ENCODE results near the gene ACTN1.

Gene ACTN1

GRCh38 chr14:68970038-68970612, 9.0 kb downstream of the ACTN1 start:
- DNase-seq (ENCODE audit: low read depth in 3 of 3) = no peak

- DNase-seq (ENCODE audit: low read depth in 3 of 3) = no peak
These were observed 9.6 kb downstream of the ACTN1 start for GRCh38 chr14:68969278-68970033.

- DNase-seq (ENCODE audit: low read depth in 3 of 3) = no peak
These were observed 10.4 kb downstream of the ACTN1 start for GRCh38 chr14:68968721-68969120.

GRCh38 chr14:68968051-68968450, 11.1 kb downstream of the ACTN1 start:
- DNase-seq (ENCODE audit: low read depth in 3 of 3) = no peak

- DNase-seq (ENCODE audit: low read depth in 3 of 3) = no peak
These were observed 11.6 kb downstream of the ACTN1 start for GRCh38 chr14:68967459-68967940.

GRCh38 chr14:68966872-68967301, 12.2 kb downstream of the ACTN1 start:
- no peak for DNase-seq (ENCODE audit: low read depth in 3 of 3)

GRCh38 chr14:68965261-68965761, 13.8 kb downstream of the ACTN1 start:
- no peak for DNase-seq (ENCODE audit: low read depth in 3 of 3)

GRCh38 chr14:68964300-68965093, 14.6 kb downstream of the ACTN1 start:
- no peak for DNase-seq (ENCODE audit: low read depth in 3 of 3)

- no peak for DNase-seq (ENCODE audit: low read depth in 3 of 3)
These were observed 16.4 kb downstream of the ACTN1 start for GRCh38 chr14:68962681-68963080.

GRCh38 chr14:68961781-68962584, 17.1 kb downstream of the ACTN1 start:
- DNase-seq (ENCODE audit: low read depth in 3 of 3) = no peak

- no peak for DNase-seq (ENCODE audit: low read depth in 3 of 3)
These were observed 17.7 kb downstream of the ACTN1 start for GRCh38 chr14:68961361-68961760.

GRCh38 chr14:68960123-68960522, 19.0 kb downstream of the ACTN1 start:
- DNase-seq (ENCODE audit: low read depth in 3 of 3) = no peak

GRCh38 chr14:68959035-68959434, 20.1 kb downstream of the ACTN1 start:
- DNase-seq (ENCODE audit: low read depth in 3 of 3) = no peak

GRCh38 chr14:68958553-68958952, 20.5 kb downstream of the ACTN1 start:
- DNase-seq (ENCODE audit: low read depth in 3 of 3) = no peak

GRCh38 chr14:68957775-68958174, 21.3 kb downstream of the ACTN1 start:
- DNase-seq (ENCODE audit: low read depth in 3 of 3) = no peak

GRCh38 chr14:68956724-68957123, 22.4 kb downstream of the ACTN1 start:
- DNase-seq (ENCODE audit: low read depth in 3 of 3) = no peak

- DNase-seq (ENCODE audit: low read depth in 3 of 3) = no peak
These were observed 23.3 kb downstream of the ACTN1 start for GRCh38 chr14:68955851-68956179.

- DNase-seq (ENCODE audit: low read depth in 3 of 3) = no peak
These were observed 23.8 kb downstream of the ACTN1 start for GRCh38 chr14:68955164-68955850.

GRCh38 chr14:68953196-68953555, 25.9 kb downstream of the ACTN1 start:
- no peak for DNase-seq (ENCODE audit: low read depth in 3 of 3)

GRCh38 chr14:68952531-68953195, 26.4 kb downstream of the ACTN1 start:
- DNase-seq (ENCODE audit: low read depth in 3 of 3) = no peak
